GM12864 (cell line): ENCODE measurements around the gene MDFI.

Experiments used
- DNase-seq: peaks from one replicate; pipeline ENCODE4 v3.0.0-alpha.2; 2011; ENCODE audit warnings: low read depth
- H3K4me3 ChIP-seq: 2 replicates; pipeline ENCODE4 v1.5.1; 2011; ENCODE audit warnings: mild to moderate bottlenecking, low read depth, low read length, control low read depth
- TF ChIP-seq, protein P1 (sequence below): IDR thresholded peaks from 2 replicates; pipeline ENCODE4 v1.5.1; 2011; ENCODE audit warnings: low read depth, mild to moderate bottlenecking, moderate library complexity, low read length, control low read depth, inconsistent platforms; ENCODE audit errors: missing control alignments

MDFI gene

DNA sequence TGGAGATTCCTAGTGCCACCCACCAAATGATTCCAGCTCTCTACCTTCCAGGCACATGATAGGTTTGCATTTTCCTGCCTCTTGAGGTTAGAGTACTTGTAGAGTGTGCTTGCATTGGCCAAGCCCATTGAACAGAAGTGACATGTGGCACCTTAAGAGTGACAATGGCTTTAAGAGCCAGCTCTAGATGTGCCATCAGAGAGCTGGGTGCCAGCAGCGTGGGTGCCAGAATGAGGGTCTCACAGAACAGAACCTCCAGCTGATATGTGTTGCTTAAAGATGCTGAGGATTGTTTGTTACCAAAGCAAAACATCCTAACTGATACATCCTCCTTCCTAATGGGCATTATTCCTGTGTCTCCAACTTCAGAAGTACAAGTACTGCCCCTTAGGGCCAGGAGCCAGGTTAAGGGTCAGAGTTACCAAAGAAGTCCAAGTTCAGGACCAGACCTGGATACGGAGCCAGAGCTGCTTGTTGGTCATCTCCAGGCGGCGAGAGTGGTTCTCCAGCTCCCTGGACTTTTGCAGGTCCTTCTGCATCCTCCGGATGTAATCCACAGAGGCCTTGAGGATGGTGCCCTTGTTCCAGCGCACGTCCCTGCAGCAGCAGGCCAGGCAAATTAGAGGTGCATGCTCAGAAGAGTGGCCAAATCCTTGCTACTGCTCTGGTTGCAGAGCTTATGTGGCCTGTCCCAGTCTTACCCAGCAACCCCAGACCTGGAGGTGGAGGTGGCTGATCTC, 47.5 kb downstream of the MDFI start:
- DNase-seq: no peak
- no peak overlapping the region for H3K4me3 ChIP-seq
- TF ChIP-seq, protein P1, sequence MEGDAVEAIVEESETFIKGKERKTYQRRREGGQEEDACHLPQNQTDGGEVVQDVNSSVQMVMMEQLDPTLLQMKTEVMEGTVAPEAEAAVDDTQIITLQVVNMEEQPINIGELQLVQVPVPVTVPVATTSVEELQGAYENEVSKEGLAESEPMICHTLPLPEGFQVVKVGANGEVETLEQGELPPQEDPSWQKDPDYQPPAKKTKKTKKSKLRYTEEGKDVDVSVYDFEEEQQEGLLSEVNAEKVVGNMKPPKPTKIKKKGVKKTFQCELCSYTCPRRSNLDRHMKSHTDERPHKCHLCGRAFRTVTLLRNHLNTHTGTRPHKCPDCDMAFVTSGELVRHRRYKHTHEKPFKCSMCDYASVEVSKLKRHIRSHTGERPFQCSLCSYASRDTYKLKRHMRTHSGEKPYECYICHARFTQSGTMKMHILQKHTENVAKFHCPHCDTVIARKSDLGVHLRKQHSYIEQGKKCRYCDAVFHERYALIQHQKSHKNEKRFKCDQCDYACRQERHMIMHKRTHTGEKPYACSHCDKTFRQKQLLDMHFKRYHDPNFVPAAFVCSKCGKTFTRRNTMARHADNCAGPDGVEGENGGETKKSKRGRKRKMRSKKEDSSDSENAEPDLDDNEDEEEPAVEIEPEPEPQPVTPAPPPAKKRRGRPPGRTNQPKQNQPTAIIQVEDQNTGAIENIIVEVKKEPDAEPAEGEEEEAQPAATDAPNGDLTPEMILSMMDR: no peak

DNA sequence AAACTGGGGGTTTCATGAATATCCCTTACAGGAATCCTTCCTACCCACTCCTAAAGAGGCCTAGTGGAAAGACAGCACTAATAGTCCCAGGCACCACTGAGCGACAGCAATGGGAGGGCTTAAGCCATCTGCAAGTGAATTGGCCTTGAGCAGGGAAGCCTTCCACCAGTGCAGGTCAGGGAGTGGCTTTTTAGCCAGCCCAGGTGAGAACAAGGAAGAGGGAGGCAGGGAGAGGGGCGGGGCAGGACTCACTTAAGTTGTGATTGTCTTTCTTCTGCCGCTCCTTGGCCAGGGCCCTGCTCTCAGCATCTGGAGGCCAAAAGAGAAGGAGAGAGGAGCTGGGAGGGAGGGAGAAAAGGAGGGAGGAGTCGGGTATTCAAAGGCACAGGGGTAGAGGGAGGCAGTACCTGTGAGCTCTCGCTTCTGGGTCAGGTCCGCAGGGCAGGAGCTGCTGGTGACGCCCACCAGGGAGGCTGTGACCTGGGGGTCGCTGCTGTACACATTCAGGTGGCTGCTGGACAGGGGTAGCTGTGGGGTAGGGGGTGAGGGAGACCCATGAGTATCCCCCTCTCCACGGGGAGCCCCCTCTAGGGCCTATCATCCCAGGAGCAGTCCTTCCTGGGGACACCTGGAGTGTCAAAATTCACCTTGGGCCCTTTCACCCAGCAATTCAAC, 49.4 kb downstream of the MDFI start:
- DNase-seq: no peak
- TF ChIP-seq, protein P1: no peak
- no peak overlapping the region for H3K4me3 ChIP-seq

DNA sequence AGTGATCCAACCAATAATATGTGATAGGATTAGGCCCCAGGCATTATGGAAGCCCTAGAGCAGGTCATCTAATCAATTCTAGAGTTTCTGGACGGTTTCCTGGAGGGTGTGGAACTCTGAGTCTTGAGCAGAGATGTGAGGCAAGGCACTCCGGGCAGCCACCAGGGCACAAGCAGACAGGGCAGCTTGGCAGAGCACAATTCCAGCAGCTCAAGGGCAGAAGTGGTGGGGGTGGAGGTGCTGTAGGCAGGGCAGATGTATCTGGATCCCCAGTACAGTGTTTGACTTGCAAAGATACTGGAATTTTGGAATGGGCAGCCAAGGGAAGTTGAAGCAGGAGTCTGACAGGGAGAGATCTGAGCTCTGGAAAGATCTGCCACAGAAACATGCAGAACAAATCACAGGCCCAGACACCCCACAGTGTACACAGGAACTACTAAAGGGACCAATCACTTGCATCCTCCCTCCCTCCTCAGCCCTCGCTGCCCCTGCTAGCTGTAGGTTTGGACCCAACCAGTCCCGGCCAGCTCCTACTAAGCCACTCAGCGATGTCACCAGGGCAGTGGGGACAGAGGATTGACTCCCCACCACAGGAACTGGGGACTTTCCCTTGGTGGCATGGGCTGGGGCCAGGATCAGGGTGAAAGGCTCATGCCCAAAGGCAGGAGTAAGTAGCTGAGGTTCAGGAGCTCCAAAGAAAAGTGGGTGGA, 50.1 kb downstream of the MDFI start:
- TF ChIP-seq, protein P1: no peak
- DNase-seq: no peak
- no peak overlapping the region for H3K4me3 ChIP-seq

DNA sequence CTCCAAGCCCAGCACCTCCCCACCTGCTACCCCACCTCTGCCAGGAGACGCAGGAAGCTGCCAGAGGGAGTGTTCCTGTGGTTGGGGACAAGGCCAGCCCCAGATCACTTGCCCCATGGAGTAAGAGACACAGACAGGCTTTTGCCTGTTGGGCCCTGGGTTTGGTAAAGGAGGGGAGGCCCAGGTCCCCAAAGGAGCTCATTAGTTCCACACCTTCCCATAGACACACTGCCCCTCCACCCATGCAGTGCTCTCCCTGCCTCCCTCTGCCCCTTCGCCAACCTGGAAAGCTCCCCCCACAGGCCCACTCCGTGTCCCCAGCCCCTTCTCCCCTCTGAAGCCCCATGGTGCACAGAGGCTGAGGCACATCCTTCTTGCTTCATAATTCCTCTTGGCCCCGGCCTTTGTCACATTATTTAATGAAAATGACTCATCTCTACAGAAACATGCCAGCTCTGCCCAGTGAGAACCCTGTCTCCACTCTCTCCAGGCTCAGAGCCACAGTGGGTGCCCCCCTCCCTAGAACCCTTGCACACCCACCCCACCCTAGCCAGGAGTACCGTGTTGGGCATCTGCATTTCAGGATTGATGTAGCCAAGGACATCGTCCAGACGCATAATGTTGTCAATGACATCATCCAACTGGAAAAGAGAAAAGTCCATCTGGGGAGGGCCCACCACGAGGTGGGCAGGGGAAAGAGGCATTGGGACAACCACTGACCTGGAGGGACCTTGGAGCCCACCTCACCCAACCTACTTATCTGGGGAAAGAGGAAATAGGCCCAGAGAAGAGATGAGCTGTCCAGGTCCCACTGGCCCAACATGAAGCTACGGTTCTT, 51.1 kb downstream of the MDFI start:
- DNase-seq: no peak
- H3K4me3 ChIP-seq: no peak overlapping the region
- TF ChIP-seq, protein P1: no peak

DNA sequence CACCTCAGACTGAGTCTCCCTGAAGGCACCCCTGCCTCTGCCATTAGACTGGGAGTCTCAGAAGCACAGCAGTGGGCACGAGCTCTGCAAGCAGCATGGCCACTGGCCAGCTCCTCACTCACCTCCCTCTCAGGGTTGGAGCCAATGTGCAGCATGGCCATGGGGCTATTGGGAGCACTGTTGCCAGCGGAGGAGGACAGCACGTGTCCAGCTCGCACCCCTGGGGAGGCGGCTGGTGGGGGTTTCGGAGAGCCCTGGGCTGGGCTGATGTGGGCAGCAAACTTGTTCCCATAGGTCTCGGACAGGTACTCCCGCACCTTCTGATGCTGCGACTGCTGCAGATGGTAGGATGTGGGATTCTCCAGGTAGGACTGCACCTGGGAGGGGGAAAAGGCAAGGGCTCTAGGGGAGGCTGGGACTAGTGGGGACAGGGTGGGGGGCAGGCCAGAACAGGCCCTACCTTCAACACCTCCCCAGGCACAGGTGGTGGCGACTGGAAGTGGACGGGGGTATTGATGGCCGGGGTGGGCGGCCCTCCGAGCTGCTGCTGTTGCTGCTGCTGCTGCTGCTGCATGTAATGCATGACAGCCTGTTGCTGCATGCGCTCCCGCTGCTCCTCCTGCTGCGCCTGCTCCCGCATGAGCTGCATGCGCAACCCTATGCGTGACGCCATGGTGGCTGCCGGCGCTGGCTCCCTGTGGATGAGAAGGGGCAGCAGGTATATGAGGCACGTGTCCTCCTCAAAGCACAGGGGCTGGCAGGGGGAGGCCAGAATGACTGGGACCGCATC, 52.5 kb downstream of the MDFI start:
- no peak for DNase-seq
- no peak overlapping the region for H3K4me3 ChIP-seq
- TF ChIP-seq, protein P1: no peak

DNA sequence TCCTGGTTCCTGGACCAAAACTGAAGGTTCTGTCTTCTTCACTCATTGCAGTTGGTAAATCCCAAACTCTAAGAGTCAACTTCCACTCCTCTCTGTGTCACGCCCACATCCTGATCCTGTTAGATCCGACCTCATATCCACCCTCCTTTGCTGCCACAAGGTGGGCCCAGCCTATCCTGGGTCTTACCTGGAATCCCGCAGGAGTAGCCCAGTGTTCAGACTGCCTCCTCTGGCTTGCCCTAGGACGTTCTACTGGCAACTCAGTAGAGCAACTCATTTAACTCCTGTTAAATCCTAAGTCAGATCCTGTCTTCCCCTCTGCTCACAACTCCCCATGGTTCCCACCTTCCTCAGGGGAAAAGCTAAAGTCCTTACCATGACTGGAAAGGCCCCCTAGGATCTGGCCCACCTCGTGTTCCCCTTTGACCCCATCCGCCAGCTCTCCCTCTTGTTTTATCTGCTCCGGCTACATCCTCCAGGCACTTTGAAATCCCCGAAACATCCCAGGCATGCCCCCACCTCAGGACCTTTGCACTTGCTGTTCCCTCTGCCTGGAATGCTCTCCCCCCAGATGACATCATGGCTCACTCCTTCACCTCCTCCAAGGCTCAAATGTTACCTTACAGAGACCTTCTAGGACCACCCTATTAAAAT, 53.3 kb downstream of the MDFI start:
- H3K4me3 ChIP-seq: no peak overlapping the region
- TF ChIP-seq, protein P1: no peak
- DNase-seq: no peak
